K562 treated with DMSO at 1 percent for 12 hours (cell line): Measurements from ENCODE around the gene FSCN2. TPM values are rescaled to one million over a fixed set of nuclear protein-coding genes. Genes with fewer than 3 reads are reported as not detected.

Experiments
- total RNA-seq: library from RNA; unstranded; fragments of 300-600 nt; gene quantifications from 2 replicates; pipeline ENCODE4 v1.2.3, GENCODE V29; 2022; ENCODE audit not compliant: insufficient read depth

The FSCN2 gene
- total RNA-seq, result 2.2 TPM in 1 of 2 replicates, not detected in the other

DNA sequence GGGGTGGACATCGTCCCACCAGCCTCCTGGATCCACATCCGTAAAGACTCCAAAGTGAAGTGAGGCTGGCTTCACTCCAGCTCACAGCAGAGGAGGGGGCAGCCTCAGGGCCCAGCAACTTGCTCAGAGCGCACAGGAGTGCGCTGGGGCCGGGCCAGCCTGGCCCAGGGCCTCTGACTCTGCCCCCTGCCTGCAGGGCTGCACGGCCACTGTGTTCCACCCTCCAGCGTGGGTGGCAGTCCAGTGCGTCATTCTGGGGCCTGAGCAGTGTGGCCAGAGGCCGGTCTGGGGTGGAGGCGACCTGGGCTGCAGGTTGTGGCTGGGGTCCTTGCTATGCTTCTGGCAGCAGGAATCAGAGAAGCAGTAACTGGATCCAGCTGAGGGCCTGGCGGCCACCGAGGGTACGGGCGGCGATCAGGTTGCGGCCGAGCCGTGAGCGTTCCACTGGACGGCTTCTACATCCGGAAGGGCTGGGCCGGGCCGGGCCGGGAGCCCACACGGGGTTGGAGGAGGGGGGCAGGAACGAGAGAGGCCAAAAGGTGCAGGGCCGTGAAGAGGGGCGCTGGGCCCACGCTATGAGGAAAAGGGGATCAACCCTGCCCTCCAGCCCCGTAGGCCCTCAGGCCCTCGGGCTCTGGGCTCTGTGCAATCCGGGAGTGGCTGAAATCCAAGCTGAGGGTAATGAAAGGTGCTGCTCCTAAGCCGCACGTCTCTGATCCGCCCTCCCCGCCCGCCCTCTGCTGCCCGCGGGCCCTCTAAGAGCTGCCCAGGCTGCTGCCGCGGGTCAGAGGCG lies at the start of gene FSCN2:
Gene FSCN2, plus strand, starts transcription at position 787 of the 793 bp plus-strand sequence. CDS start 155 bp downstream, outside the sequence.

GRCh38 chr17:81512562-81513371 lies 15.4 kb upstream of the FSCN2 start, which contains the start of gene ACTG1:
Gene ACTG1 (minus strand): TSS chr17:81512799. CDS start chr17:81512354, 445 bp downstream.

GRCh38 chr17:81552244-81553017 lies 24.3 kb downstream of the FSCN2 start, which contains the start of gene FAAP100:
Gene FAAP100 (minus strand): TSS chr17:81552353. CDS start chr17:81552330, 23 bp downstream.

Other genes with a start within 250 kb of the FSCN2 start
- gene SLC38A10, start 233.1 kb upstream of the FSCN2 start, total RNA-seq, result 64.6 and 81.4 TPM in 2 replicates
- 3.8 and 12.7 TPM in 2 replicates for gene BAHCC1, start 132.9 kb upstream of the FSCN2 start, total RNA-seq
- gene ACTG1, start 15.6 kb upstream of the FSCN2 start, total RNA-seq, result 1,670 and 1,971 TPM in 2 replicates
- gene FAAP100, start 24.0 kb downstream of the FSCN2 start, total RNA-seq, result 14.7 and 19.3 TPM in 2 replicates
- gene NPLOC4, start 108.7 kb downstream of the FSCN2 start, total RNA-seq, result 66.5 and 131 TPM in 2 replicates
- gene TSPAN10, start 108.8 kb downstream of the FSCN2 start, total RNA-seq, result 0.47 and 1.2 TPM in 2 replicates
- gene PDE6G, start 128.2 kb downstream of the FSCN2 start, total RNA-seq, result not detected in 2 replicates
- 72.5 and 109 TPM in 2 replicates for gene OXLD1, start 138.2 kb downstream of the FSCN2 start, total RNA-seq
- 28.5 and 31.3 TPM in 2 replicates for gene CCDC137, start 138.4 kb downstream of the FSCN2 start, total RNA-seq
- 24.9 and 32.6 TPM in 2 replicates for gene ARL16, start 155.4 kb downstream of the FSCN2 start, total RNA-seq
- 63.2 and 121 TPM in 2 replicates for gene HGS, start 155.6 kb downstream of the FSCN2 start, total RNA-seq
- gene MRPL12, start 175.0 kb downstream of the FSCN2 start, total RNA-seq, result 72.5 and 114 TPM in 2 replicates
- 49.3 and 53.8 TPM in 2 replicates for gene SLC25A10, start 183.9 kb downstream of the FSCN2 start, total RNA-seq